PC-9 (cell line): ENCODE measurements around the gene PCGF2. TPM values are rescaled to one million over a fixed set of nuclear protein-coding genes. Genes with fewer than 3 reads are reported as not detected.

ENCODE experiments used
- BruUV-seq: library from RNA; stranded (reverse); fragments of 400-500 nt; replicated peaks from 2 replicates; lab custom pipeline; 2021; lab: Mats Ljungman, UMichigan
- CTCF ChIA-PET: fragments of 300-600 bp; sonication (Branson Sonifier 250); formaldehyde crosslinking; loops from one replicate; lab custom pipeline; 2022; ENCODE audit warnings: antibody characterized with exemption; lab: Charles Lee
- POLR2A ChIA-PET: fragments of 300-600 bp; sonication (Branson Sonifier 250); formaldehyde crosslinking; loops from one replicate; lab custom pipeline; 2022; ENCODE audit warnings: antibody characterized with exemption; ENCODE audit not compliant: unreplicated experiment; lab: Charles Lee
- DNase-seq, 2 experiments: peaks; one replicate each; pipeline versions ENCODE4 v3.0.0 to v3.0.0-alpha.2; 2015 to 2022; ENCODE audit warnings: mixed read lengths in 1 of 2
- H2AFZ ChIP-seq: fragments of 200-600 bp; sonication (generic); 2 replicates; pipeline ENCODE4 v1.8.1; 2017; ENCODE audit warnings: antibody characterized with exemption
- H3F3A ChIP-seq: fragments of 200-600 bp; sonication (generic); 2 replicates; pipeline ENCODE4 v1.8.1; 2017; ENCODE audit warnings: antibody characterized with exemption, mild to moderate bottlenecking, low read depth; ENCODE audit not compliant: insufficient read depth
- H3K27ac ChIP-seq: fragments of 200-600 bp; sonication (generic); 2 replicates; pipeline ENCODE4 v1.6.1; 2016; ENCODE audit warnings: mixed run types
- H3K27me3 ChIP-seq: fragments of 200-600 bp; sonication (generic); 2 replicates; pipeline ENCODE4 v1.6.1; 2016; ENCODE audit warnings: low read depth, mixed run types; ENCODE audit not compliant: insufficient read depth
- H3K36me3 ChIP-seq: fragments of 200-600 bp; sonication (generic); 2 replicates; pipeline ENCODE4 v1.6.1; 2016; ENCODE audit warnings: low read depth, mixed run types
- H3K4me1 ChIP-seq: fragments of 200-600 bp; sonication (generic); replicated peaks from 2 replicates; pipeline ENCODE4 v1.6.1; 2016; ENCODE audit warnings: mixed run types; ENCODE audit not compliant: insufficient read depth
- H3K4me2 ChIP-seq: fragments of 200-600 bp; sonication (generic); 2 replicates; pipeline ENCODE4 v1.6.1; 2017; ENCODE audit warnings: mixed run types
- H3K4me3 ChIP-seq: fragments of 200-600 bp; sonication (generic); 2 replicates; pipeline ENCODE4 v1.6.1; 2016; ENCODE audit warnings: mixed run types
- H3K79me2 ChIP-seq: fragments of 200-600 bp; sonication (generic); 2 replicates; pipeline ENCODE4 v1.6.1; 2017; ENCODE audit warnings: low read depth, mixed run types
- H3K9me2 ChIP-seq: fragments of 200-600 bp; sonication (generic); 2 replicates; pipeline ENCODE4 v1.8.1; 2017; ENCODE audit warnings: mild to moderate bottlenecking; ENCODE audit not compliant: insufficient read depth
- H3K9me3 ChIP-seq: fragments of 200-600 bp; sonication (generic); 2 replicates; pipeline ENCODE4 v1.8.1; 2016; ENCODE audit warnings: low read depth; ENCODE audit not compliant: insufficient read depth
- H4K20me1 ChIP-seq: fragments of 200-600 bp; sonication (generic); 2 replicates; pipeline ENCODE4 v1.8.1; 2017; ENCODE audit not compliant: insufficient read depth
- CTCF ChIP-seq: fragments of 200-600 bp; sonication (generic); conservative IDR thresholded peaks from 2 replicates; pipeline ENCODE4 v1.6.1; 2017; ENCODE audit warnings: mixed run types, antibody characterized with exemption, mild to moderate bottlenecking, moderate library complexity
- EZH2 ChIP-seq: fragments of 200-600 bp; sonication (generic); IDR thresholded peaks from 2 replicates; pipeline ENCODE4 v1.8.0; 2017; ENCODE audit warnings: antibody characterized with exemption, low read depth
- intact Hi-C: fragments of 100-400 bp; cut with micrococcal nuclease; formaldehyde crosslinking; loops from one replicate; pipeline ENCODE4 v1.10.0; 2022; ENCODE audit not compliant: unreplicated experiment
- total RNA-seq: library from RNA; stranded (reverse); gene quantifications from 2 replicates; pipeline ENCODE4 v1.2.3, GENCODE V29; 2021

PCGF2 gene
- total RNA-seq, 1 experiment from 2014 or later: 43.3 TPM

DNA sequence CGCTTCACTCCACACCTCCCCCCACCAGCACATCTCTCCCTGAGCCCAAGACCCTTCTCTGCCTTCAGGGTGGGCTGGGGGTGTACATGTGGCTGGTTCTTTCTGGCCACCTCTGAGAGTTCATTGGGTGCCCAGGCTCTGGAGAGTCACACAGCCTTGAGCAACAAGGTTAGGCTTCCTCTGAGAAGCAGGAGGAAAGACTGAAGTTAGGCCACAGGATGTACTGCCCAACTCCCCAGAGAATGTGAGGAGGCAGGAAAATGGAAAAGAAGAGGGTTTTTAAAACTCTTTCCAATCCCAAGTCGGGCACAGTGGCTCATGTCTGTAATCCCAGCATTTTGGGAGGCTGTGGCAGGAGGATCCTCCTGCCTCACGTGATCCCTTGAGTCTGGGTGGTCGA, 7.3 kb downstream of the PCGF2 start:
- Histone ChIP-seq H3K36me3 (peaks cover 9% of the 10 kb centered on the region; the same call in 1 of the 2 replicates), H3K79me2 (peaks cover 47% of the 10 kb centered on the region), H3K27me3 (no peaks in the 10 kb centered on the region), H3K4me2 (no peak overlapping the region), H3K9me2 (no peaks in the 10 kb centered on the region), H3K27ac (no peak overlapping the region), H3K9me3 (no peaks in the 10 kb centered on the region), H3K4me3 (no peak overlapping the region), H3K4me1 (peaks cover 16% of the 10 kb centered on the region), H2AFZ (no peak overlapping the region), H4K20me1 (peaks cover 42% of the 10 kb centered on the region), H3F3A (peaks cover 48% of the 10 kb centered on the region)
- no TSS peak for BruUV-seq
- ChIA-PET POLR2A (no interaction called here), CTCF (no interaction called here)
- DNase-seq: no peak
- intact Hi-C loops: no loop called here
- TF ChIP-seq CTCF: no peak
- TF ChIP-seq EZH2: no peak

DNA sequence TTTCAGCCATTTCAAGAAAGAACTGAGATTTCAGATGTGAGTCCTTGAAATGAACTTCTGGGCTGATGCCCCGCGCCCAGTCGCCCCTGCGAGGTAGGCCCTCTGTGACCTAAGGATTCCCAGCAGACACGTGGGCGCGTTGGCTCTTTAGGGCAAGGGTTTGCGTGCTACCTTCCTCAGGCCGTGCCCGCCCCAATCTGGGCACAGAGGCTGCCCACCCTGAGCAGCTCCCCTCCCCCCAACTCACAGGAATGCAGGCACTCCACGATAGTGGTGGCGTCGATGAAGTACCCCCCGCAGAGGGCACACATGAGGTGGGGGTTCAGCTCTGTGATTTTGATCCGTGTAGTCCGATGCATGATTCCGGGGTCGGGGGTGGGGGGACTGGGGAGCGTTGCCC, 8.1 kb downstream of the PCGF2 start:
- H3K4me1 ChIP-seq: peaks cover 16% of the 10 kb centered on the region
- ChIA-PET CTCF (no interaction called here), POLR2A (no interaction called here)
- DNase-seq: no peak
- peaks cover 48% of the 10 kb centered on the region for H3F3A ChIP-seq
- H3K9me2 ChIP-seq: no peaks in the 10 kb centered on the region
- no peaks in the 10 kb centered on the region for H3K27me3 ChIP-seq
- TF ChIP-seq EZH2 (no peak), CTCF (no peak)
- H3K79me2 ChIP-seq: peaks cover 39% of the 10 kb centered on the region
- H3K9me3 ChIP-seq: no peaks in the 10 kb centered on the region
- intact Hi-C loops: no loop called here
- H3K4me2 ChIP-seq: no peak overlapping the region
- no TSS peak for BruUV-seq
- no peak overlapping the region for H3K4me3 ChIP-seq
- H4K20me1 ChIP-seq: peaks cover 35% of the 10 kb centered on the region
- no peak overlapping the region for H3K27ac ChIP-seq
- peaks cover 9% of the 10 kb centered on the region; the same call in 1 of the 2 replicates for H3K36me3 ChIP-seq
- H2AFZ ChIP-seq: no peak overlapping the region

DNA sequence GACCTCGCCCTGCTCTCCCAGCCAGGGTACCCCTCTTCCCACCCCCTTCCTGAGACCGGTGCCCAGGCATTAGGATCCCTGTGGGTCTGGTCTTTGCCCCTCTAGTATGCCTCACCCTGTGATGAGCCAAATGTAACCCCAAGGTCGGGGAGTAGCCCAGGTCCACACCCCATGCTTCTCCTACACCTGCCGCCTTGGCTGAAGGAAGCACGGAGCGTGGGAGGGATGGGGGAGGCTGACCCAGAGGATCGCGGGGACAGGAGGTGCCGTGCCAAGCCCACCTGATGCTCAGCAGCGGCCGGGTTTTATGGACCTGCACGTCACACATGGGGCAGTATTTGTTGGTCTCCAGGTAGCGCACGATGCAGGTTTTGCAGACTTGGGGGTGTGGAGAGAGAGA, 8.8 kb downstream of the PCGF2 start:
- no peaks in the 10 kb centered on the region for H3K27me3 ChIP-seq
- intact Hi-C loops: no loop called here
- no peak overlapping the region for H3K4me3 ChIP-seq
- no peaks in the 10 kb centered on the region for H3K9me3 ChIP-seq
- H2AFZ ChIP-seq: no peak overlapping the region
- BruUV-seq: no TSS peak
- H3K4me1 ChIP-seq: peaks cover 10% of the 10 kb centered on the region
- CTCF ChIA-PET: no interaction called here
- H3K4me2 ChIP-seq: no peak overlapping the region
- TF ChIP-seq EZH2: no peak
- no peak for TF ChIP-seq CTCF
- peaks cover 32% of the 10 kb centered on the region for H3K79me2 ChIP-seq
- DNase-seq: no peak
- peaks cover 48% of the 10 kb centered on the region for H3F3A ChIP-seq
- peaks cover 37% of the 10 kb centered on the region for H4K20me1 ChIP-seq
- H3K9me2 ChIP-seq: no peaks in the 10 kb centered on the region
- POLR2A ChIA-PET: no interaction called here
- H3K36me3 ChIP-seq: peaks cover 9% of the 10 kb centered on the region; the same call in 1 of the 2 replicates
- no peak overlapping the region for H3K27ac ChIP-seq
